NCI-H146 (cell line): ENCODE results near the gene CTNNA3.

Experiments used
- DNase-seq: peaks from one replicate; lab custom pipeline; 2025; lab: John Stamatoyannopoulos, UW

The CTNNA3 gene

DNA sequence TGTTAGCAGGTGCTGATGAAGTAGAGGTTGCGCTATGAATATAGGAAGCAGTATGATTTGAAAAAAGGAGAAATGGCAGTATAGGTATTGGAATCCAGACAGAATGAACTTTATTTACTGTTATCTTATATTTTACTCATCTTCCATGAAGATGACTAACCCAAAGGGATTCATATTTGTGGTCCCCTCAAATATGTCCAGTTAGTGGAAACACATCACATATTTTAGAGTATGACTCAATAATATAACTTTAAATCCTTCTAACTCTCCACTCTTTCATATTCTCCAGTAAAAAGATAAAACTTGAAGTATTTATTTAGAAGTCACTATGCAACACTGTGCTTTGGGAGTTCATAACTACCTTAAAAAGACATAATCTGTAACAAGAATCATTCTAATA lies 1056.6 kb downstream of the CTNNA3 start:
- DNase-seq: no peak

DNA sequence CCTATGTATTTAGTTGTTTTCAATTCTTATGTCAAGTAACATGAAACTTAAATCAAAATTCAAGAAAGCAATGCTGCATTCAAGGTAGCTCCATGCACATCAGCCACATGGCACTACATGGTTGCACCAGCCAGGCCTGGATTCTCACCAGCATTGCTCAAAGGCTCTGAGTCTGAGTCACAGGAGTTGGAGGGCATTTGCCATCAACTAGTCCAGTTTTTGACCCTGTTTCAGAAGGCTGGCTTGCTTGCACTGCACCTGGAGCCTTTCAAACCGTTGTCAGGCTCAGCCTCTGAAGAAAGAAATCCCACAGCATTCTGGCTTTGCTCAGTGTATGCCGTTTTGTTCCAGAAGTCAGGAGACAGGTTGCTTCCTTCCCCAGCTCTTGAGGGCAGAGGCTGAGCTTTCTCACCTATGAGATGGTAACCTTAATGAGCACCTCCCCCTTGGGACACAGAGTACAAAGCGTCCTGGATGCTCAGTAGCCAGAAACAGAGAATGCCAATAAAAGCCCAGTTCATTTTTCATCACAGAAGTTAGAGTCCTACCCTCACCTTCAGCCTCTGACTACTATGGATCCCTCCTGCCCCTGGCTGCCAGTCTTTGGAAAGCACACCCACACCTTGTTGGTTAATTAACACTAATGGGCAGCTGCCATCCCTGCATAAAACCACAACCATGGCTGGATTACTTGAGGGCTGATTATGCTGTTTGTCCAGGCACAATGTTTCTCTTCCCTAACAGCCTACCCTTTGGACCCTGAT lies 1058.5 kb downstream of the CTNNA3 start:
- no peak for DNase-seq

DNA sequence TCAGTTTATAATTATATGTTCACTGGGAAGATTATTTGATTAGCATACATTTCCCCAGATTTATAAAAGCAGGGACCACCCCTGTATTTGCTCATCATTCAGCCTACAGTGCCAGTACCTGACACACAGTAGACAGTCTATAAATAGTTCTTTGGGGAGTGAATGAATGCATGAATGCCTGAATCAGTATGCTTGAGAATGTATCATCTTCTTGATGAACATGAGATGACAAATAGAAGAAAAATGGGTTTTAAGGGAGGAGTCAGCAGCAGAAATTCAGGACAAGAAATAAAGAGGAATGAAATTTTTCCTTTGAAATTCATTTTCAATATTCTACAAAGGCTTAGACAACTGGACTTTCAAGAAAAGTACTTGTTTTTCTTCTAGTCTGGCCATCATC lies 1066.0 kb downstream of the CTNNA3 start:
- no peak for DNase-seq

DNA sequence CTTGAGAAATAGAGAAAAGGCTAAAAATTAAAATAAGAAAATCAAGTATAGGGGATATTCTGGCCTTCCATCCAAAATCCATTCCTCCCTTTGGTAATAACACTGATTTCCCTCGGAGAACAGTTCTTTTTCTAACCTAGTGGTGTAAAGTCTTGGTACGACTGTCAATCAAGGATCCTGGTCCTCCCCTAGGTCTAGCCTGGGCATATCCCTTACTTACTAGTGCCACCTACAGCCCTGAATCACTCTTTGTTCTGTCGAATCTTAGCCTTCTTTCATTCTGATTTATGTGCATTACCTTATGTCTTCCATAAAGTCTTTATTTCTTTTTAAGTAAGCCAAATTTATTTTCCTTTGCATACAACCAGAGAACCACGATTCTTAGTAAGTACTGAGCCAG lies 1068.8 kb downstream of the CTNNA3 start:
- DNase-seq: no peak

DNA sequence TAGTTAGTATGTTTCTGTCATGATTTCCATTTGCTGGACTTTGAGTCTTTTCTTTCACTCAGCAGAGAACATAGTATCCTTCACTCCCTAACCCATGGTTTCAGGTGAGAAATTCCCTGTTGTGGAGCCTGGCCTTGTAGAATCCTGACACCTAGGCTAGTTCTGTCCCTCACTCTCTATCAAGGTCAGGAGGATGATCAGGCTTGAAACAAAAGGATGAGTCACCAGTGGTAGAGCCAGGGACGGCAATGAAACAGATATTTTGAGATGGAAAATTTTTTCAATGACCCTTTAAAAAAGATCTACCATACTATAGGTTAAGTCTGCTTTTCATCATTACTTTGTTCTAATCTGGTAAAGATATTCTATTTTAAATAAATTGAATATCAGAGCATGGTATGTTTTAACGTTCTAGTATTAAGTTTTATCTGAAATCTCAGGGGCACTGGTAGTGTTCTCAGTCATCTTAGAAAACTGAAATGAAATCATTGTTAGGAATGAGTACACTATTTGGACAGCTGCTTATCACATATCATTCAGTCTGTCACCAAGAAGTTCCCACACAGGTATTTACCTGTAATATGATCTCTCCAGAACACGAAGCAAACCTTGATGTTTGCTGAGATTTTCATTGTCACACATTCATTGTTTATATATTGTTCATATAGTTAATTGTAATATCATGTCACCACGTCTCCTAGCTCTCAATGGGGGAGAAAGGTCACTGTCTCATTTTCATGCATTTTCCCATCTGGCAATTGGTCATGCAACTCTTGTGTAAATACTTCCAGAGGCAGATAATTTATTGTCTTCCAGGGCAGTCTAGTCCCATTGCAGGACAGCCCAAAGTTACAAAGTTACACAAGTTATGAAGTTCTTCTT lies 1070.0 kb downstream of the CTNNA3 start:
- no peak for DNase-seq

DNA sequence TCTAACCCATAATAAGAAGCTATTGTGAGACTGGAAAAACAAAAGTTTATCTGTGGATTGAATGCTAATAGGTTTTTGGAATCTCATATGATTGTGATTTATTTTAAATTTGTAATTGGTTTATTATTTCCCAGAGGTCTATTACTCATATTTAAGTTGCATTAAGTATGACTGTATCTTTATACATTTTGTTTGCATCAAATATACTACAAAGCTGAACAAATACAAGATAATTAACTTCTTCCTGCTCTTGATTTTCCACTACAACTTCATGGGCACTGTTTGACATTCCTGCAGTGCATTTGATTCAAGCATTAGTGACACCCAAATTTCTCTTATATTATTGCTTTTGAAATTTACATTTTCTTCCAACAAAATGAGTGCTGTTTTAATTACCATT lies 1073.9 kb downstream of the CTNNA3 start:
- DNase-seq: no peak

DNA sequence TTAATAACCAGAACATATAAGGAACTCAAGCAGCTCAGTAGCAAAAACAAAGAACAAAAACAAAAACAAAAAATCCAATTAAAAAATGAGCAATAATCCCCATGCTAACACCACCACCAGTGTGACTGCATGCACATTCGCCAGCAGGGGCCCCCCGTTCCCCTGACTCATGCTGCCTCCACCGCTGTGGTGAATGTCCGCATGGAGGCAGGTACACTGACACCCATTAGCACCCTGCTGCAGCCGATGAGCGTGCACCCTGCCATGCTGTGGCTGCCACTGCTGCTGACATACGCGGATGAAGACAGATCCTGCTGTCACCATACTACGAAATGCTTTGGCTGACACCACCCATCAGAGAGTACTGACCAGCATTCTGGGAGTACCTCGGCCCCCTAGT lies 1091.8 kb downstream of the CTNNA3 start:
- DNase-seq: no peak

DNA sequence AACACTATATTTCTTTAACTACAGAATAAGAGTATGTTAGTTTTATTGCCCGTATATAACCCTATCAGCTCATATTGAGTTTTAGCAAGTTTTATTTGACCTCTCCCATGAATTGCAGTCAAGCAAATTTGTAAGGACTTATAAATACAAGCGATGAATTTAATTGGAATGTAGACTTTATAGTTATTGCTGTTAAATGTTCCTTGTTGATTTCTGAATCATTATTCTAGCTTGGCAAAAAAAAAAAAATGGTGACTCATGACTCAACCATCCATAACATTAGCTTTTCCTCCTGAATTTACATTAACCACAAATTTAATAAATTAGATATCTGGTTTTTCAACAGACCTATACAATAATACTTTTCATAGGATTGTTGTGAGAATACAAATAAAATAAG lies 1104.1 kb downstream of the CTNNA3 start:
- DNase-seq: no peak

DNA sequence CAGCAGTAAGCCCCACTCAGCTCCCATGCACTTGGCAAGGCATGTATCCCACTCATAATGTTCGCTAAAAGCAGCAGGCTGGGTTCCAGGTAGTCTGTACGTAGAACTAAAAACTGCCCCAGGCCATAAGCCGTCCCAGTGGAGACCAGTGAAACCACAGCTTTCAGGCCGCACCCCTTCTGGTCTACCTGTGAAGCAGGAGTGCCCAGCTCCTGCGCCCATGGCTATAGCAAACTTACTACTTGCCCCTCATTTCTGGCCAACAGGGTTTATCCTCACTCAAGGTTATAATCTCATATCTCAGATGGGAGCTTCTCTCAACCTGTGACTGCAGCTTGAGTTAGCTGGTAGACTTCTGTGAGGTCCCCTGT lies 1108.3 kb downstream of the CTNNA3 start:
- DNase-seq: no peak

DNA sequence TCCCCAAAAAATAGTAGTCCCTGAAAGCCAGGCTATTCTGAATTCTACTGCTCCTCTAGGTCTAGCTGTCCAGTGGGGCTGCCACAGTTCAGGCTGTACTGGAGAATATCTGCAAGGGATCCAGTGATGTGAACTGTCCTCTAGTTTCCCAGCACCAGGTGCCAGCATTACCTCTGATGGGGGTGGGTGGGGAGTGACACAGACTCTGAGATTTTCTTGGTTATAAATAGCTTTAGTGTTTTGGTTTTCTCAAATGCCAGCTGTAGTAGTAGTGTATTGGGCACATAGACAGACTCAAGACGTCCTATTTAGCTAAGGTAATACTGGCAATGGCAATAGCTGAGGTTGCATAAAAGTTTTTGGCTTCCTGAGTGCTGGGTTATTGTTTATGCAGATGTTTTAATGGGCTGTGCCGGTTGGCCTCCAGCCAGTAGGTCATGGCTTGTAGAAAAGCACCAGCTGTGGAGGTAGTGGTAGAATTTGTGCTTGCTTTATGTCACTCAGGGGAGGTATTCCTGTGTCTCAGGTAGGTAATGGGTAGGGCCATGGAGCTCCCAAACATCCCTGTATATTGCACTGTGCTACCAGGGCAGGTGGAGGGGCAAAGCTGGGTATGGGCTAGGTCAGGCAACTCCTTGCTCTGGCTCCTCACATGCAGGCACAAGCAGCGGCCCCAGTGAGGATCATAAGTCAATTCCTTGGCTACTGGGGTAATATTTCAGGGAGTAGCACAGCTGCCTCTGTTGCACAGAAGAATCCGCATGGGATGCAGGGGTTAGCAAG lies 1108.9 kb downstream of the CTNNA3 start:
- DNase-seq: no peak

DNA sequence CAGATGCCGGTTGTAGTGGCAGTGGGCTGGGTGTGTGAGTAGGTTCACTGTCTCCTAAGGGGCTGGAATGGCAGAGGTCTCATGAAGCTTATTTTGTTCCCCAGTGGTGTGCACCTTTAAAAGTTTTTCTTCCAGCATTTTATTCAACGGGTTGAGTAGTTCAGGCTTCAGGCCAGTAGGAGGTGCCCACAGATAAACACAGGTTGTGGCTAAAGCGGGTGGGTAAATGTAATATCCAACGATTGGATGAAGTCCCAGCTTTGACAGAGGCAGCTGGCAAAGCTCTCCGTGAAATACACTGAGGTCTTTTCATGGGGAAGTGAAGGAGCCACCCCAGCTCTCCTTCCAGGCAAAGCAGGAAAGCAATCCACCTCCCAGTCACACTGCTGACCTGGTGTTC lies 1109.9 kb downstream of the CTNNA3 start:
- no peak for DNase-seq

DNA sequence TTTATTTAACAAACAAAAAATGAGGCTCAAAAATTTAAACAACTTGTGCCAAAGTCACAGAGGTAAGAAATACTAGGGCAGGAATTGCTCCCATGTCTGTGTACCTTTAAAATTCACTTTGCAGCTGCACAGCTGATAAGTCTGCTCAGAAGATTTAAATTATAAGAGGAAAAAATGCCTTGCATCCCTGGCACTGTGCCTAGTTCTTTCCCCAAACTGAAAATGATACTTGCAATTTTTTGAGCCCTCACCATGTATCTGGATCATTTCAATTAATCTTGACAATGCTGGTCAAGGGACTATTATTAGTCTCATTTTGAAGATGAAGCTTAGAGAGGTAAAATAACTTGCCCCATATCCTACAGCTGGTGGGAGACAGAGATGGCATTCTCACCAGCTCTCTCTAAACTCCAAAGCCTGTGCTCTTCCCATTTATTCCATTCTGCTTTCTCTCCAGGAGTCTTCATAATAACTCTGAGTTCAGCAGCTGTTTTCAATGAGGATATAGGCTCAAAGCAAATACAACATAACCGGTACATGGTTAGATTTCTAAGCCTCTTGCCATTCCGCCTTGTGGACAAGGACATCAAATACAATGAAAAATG lies 1120.6 kb downstream of the CTNNA3 start:
- DNase-seq: no peak

DNA sequence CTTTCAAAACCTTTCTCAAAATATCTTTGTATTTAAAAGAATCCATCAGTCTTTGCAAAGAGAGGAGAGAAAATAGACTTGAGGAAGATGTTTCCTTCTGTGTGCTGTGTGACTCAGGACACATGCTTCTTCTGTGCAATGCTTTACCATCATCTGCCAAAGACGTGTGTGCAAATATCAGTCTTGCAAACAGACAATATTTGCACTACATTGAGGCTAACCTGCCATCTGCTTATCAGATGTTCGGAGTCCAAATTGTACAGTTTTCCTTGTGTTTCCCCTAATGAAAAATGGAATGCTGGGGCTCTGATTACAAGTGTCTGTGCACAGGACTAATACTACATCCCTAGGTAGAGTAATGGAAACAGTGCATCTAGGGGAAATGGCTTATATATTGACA lies 1123.3 kb downstream of the CTNNA3 start:
- no peak for DNase-seq

DNA sequence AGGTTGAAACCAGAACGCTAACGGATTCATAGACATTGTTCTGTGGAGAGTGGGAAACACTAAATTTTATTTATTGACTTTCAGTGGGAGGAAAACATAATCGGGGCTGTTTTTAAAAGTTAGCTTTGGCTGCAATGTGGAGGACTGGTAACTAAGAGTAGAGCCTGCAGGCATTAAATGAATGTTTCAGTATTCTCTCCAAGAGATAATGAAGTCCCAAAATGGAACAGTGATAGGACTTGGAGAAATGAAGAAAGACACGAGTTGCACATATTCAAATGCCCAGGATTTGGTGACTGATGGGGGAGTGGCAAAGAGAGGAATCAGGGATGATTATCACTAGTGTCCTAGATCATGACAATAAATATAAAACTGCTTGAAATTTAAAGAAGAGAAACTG lies 1130.0 kb downstream of the CTNNA3 start:
- DNase-seq: no peak

DNA sequence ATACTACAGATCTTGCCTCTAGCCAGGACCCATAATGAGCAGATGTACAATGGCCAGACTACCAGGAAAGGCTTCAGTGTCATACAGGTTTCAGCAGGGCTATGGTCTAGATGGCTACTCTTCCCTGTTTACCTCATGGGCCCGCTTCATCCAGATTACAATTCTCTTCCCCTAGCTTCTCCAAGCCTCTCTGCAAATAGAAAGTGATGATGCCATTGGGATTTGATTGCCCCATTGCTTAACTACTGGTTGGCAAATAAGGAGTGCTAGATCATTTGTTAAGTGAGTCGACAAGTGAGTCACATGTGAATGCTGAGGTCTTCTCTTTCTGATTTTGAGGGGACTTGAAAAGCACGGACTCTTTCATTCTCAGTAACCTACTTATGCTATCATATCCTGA lies 1131.7 kb downstream of the CTNNA3 start:
- DNase-seq: no peak

DNA sequence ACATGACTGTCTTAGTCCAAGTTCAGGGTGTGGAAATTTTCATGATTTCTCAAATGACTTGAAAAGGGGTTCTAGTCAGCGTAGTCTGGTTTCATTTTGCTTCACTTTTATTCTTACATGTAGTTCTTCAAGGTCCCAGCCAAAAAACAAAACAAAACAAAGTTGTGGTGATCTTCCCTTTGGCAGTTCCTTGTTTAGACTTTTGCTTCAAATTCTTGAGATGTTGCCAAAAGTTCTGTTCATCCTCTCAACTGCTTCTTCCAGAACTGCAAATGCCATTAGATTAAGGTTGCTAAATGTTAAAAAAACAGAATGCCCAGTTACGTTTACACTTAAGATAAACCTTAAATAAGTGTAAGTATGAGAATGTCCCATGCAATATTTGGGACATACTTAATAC lies 1140.9 kb downstream of the CTNNA3 start:
- no peak for DNase-seq

DNA sequence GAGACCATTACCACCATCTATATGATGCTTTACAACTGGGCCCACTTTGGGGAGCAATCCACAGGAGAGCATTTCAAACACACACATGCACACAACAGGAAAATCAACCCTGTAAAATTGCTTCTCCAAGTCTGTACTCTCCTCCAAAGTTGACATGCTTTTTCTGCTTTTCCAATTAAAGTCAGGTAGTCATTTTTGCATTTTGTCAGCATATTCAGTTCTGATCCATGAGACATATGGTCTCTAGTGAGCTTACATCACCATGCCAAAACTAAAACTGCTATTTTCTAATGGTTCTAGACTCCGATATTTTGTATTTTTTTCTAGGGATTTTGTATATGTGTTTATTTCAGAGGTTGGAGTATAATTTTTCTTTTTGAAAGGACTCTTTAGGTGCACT lies 1143.7 kb downstream of the CTNNA3 start:
- DNase-seq: no peak

DNA sequence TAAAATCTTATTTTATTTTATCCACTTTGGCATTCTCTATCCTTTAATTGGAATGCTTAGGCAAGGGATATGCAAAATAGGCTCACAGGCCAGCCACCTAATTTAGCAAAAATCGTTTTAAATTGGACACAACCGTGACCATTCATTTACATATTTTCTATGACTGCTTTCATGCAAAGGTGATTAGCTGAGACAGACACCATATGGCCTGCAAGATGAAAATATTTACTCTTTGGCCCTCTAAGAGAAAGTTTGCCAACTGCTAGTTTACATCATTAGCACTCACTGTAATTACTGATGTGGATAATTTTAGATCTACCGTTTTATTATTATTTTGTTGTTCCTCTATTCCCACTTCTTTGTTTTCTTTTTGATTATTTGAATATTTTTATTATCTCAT lies 1145.6 kb downstream of the CTNNA3 start:
- no peak for DNase-seq

DNA sequence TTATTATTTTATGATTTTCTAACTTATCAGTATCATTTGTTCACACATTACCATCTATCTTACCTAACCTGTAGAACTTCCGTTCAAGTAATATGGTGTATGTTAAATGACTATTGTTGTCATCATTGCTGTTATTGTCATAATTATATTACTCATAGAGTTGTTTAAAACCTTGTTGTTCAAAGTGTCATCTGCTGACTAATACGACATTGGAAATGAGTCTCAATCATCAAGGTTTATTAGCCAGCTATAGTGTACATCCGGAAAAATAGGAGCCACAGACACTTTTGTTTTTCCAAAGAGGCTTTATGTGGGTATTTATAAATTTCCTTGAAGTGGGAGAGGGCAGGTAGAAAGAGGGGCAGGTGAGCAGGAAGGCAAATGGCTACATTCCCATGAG lies 1157.1 kb downstream of the CTNNA3 start:
- no peak for DNase-seq

DNA sequence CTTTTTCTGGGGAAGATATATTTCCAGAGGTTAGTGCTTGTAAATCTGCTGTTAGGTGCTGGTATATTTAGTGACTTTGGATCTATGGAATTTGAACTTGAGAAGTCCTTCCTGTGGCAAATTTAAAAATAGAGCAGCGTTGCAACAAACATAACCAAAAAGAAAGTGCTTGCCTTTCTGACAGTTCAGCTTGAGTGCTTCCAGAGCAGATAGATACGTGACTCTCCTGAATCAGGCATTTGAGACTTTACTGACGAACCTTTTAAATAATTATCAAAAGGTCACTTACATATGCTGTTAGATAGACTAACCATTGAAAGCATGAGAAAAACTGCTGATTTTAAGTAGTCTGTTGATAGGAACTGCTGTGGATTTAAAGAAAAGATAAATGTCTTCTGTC lies 1157.6 kb downstream of the CTNNA3 start:
- no peak for DNase-seq

DNA sequence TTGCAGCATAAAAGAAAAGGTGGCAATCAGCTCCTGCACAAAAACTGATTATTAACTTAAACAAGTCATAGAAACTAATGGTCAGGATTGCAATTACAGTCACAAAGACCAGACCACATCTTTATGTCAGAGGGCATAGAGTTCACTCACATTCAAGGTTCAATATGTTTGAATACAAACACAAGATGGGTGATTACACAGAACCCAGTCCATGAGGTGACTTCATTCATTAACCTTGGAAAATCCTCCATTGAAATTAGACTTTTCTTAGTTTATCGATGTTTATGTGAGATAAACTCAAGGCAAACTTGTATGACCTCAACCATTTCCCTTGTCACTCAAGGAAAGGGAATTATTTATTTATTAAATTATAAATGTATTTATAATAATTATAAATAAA lies 1158.8 kb downstream of the CTNNA3 start:
- no peak for DNase-seq

DNA sequence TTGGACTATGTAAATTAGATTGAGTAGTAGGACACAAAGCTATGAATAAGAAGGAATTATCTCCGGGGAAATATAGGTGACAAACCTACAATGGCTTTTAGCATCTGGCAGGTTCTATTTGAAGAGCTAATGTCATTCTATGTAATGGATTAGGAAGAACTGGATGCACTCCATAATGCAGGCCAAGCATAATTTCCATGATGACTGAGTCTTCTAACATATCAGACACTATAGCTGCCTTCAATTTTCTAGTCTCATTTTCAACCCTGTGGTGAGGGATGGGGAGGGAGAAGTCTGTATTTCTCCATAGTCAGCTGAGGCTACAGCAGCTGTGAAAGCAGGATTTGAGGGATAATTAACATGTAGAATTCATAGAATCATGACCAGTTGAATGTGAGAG lies 1160.6 kb downstream of the CTNNA3 start:
- DNase-seq: no peak
